Measurements from ENCODE around the gene MAP3K20. TPM values are rescaled to one million over a fixed set of nuclear protein-coding genes. Genes with fewer than 3 reads are reported as not detected.
"Not testable (repeated sequence)": the region's sequence is repeated elsewhere in the genome, so short reads cannot be mapped to it uniquely, and the experiment has no call there.

The MAP3K20 gene
- total RNA-seq, 1 donor from 2014 or later = 11.8 TPM

DNA sequence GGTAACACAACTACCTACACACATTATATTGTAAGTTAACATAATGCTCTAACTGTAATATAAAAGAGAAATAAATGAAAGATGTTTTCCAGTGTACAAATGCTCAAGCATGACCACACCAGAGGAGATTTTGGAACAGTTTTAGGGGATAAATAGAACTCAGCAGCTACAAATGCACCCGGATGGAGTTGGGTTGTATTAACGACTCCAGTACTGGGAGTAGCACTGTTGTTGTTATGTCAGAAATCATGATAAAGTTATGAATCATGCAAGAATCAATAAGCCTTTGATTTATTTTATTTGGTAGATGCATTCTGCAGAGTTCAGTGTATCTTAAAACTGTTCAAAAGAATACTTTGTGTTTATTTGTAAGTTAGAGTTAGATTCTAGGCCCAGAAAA lies 126.9 kb downstream of the MAP3K20 start:
- no peaks in the 10 kb centered on the region for H3K27me3 Mint-ChIP-seq (ENCODE audit: unreplicated experiment)
- H3K36me3 Mint-ChIP-seq (ENCODE audit: low read depth, unreplicated experiment) = no peaks in the 10 kb centered on the region

DNA sequence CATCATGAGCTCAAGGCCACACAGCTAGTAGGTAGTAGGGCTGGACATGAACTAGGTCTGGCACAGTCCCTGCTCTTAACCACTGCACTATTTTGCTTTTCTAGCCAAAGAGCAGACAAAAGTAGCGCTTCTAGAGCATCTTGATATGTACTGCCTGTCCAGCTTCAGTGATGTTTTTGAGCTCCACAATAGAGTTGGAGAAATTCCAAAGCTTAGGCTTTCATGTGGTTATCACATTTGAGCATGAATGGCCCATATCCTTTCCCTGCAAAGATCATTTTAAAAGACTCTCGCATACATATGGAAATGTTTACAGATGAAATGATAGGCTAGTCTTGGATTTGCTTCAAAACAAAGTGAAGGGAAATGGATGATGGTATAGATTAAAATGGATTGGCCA lies 128.7 kb downstream of the MAP3K20 start:
- Mint-ChIP-seq H3K9me3 (ENCODE audit: unreplicated experiment) (no peaks in the 10 kb centered on the region), H3K4me1 (ENCODE audit: unreplicated experiment) (no peaks in the 10 kb centered on the region), H3K27me3 (ENCODE audit: unreplicated experiment) (no peaks in the 10 kb centered on the region), H3K4me3 (ENCODE audit: unreplicated experiment) (no peak overlapping the region), H3K27ac (ENCODE audit: unreplicated experiment) (no peak overlapping the region), H3K36me3 (ENCODE audit: low read depth, unreplicated experiment) (no peaks in the 10 kb centered on the region)
- TF ChIP-seq, protein P1, sequence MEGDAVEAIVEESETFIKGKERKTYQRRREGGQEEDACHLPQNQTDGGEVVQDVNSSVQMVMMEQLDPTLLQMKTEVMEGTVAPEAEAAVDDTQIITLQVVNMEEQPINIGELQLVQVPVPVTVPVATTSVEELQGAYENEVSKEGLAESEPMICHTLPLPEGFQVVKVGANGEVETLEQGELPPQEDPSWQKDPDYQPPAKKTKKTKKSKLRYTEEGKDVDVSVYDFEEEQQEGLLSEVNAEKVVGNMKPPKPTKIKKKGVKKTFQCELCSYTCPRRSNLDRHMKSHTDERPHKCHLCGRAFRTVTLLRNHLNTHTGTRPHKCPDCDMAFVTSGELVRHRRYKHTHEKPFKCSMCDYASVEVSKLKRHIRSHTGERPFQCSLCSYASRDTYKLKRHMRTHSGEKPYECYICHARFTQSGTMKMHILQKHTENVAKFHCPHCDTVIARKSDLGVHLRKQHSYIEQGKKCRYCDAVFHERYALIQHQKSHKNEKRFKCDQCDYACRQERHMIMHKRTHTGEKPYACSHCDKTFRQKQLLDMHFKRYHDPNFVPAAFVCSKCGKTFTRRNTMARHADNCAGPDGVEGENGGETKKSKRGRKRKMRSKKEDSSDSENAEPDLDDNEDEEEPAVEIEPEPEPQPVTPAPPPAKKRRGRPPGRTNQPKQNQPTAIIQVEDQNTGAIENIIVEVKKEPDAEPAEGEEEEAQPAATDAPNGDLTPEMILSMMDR (IDR thresholded peaks at IDR 0.05; ENCODE audit: unreplicated experiment) = no peak
- DNase-seq (ENCODE audit: low spot score) = no peak

More for the DNA sequence above, 126.9 kb downstream of the MAP3K20 start:
- Mint-ChIP-seq H3K4me1 (ENCODE audit: unreplicated experiment) (no peaks in the 10 kb centered on the region), H3K9me3 (ENCODE audit: unreplicated experiment) (no peaks in the 10 kb centered on the region), H3K27ac (ENCODE audit: unreplicated experiment) (no peak overlapping the region), H3K4me3 (ENCODE audit: unreplicated experiment) (no peak overlapping the region)
- no peak for DNase-seq (ENCODE audit: low spot score)
- TF ChIP-seq, protein P1 (IDR thresholded peaks at IDR 0.05; ENCODE audit: unreplicated experiment) = no peak

DNA sequence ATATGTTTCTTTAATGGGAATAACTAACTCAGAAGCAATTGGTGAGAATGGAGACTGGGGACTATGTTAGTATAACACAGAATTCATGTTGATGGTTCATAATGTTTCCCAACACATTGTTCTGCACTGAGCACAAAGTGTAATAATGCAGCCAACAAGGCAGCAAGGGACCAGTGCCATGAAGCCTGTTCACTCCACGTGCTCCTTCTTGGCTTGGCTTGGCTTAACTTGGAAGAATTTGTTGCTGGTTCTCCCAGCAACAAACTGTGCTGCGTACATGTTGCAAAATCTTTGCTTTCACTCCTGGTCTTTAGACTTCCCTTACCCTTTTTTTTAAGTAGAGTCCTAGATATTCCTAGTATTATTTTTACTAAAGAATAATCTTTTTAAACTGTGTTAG lies 129.7 kb downstream of the MAP3K20 start:
- H3K27me3 Mint-ChIP-seq (ENCODE audit: unreplicated experiment) = no peaks in the 10 kb centered on the region
- no peaks in the 10 kb centered on the region for H3K9me3 Mint-ChIP-seq (ENCODE audit: unreplicated experiment)
- no peaks in the 10 kb centered on the region for H3K4me1 Mint-ChIP-seq (ENCODE audit: unreplicated experiment)
- H3K36me3 Mint-ChIP-seq (ENCODE audit: low read depth, unreplicated experiment) = no peaks in the 10 kb centered on the region
- TF ChIP-seq, protein P1 (IDR thresholded peaks at IDR 0.05; ENCODE audit: unreplicated experiment) = no peak
- no peak overlapping the region for H3K27ac Mint-ChIP-seq (ENCODE audit: unreplicated experiment)
- no peak overlapping the region for H3K4me3 Mint-ChIP-seq (ENCODE audit: unreplicated experiment)
- no peak for DNase-seq (ENCODE audit: low spot score)

GRCh38 chr2:173207124-173207523 lies 131.5 kb downstream of the MAP3K20 start:
- not testable (repeated sequence) for H3K27me3 Mint-ChIP-seq (ENCODE audit: unreplicated experiment); H3K36me3 Mint-ChIP-seq (ENCODE audit: low read depth, unreplicated experiment); DNase-seq (ENCODE audit: low spot score); H3K4me3 Mint-ChIP-seq (ENCODE audit: unreplicated experiment); H3K27ac Mint-ChIP-seq (ENCODE audit: unreplicated experiment); H3K4me1 Mint-ChIP-seq (ENCODE audit: unreplicated experiment); H3K9me3 Mint-ChIP-seq (ENCODE audit: unreplicated experiment)

GRCh38 chr2:173210270-173211196 lies 134.9 kb downstream of the MAP3K20 start:
- Mint-ChIP-seq H3K4me3 (ENCODE audit: unreplicated experiment) (no peak overlapping the region), H3K36me3 (ENCODE audit: low read depth, unreplicated experiment) (no peaks in the 10 kb centered on the region), H3K27ac (ENCODE audit: unreplicated experiment) (no peak overlapping the region), H3K9me3 (ENCODE audit: unreplicated experiment) (no peaks in the 10 kb centered on the region), H3K4me1 (ENCODE audit: unreplicated experiment) (no peaks in the 10 kb centered on the region), H3K27me3 (ENCODE audit: unreplicated experiment) (no peaks in the 10 kb centered on the region)
- peak; percentile 59 for DNase-seq (ENCODE audit: low spot score)
- TF ChIP-seq, protein P1 (IDR thresholded peaks at IDR 0.05; ENCODE audit: unreplicated experiment) = peak; percentile 71
